IgD-negative memory B cell (primary cell): ENCODE data around the gene PSAP. TPM values are rescaled to one million over a fixed set of nuclear protein-coding genes. Genes with fewer than 3 reads are reported as not detected.
"Not testable (repeated sequence)": the region's sequence is repeated elsewhere in the genome, so short reads cannot be mapped to it uniquely, and the experiment has no call there.

Source experiments
- H3K27ac Mint-ChIP-seq, 3 donors: one replicate each; pipeline ENCODE4 v1.8.0; 2020 to 2022; ENCODE audit warnings: mild to moderate bottlenecking in 3 of 3, mixed read lengths in 3 of 3, moderate library complexity in 1 of 3
- H3K27me3 Mint-ChIP-seq: one replicate; pipeline ENCODE4 v1.8.0; 2021; ENCODE audit warnings: mixed read lengths
- H3K36me3 Mint-ChIP-seq: one replicate; pipeline ENCODE4 v1.8.0; 2020; ENCODE audit warnings: mild to moderate bottlenecking, mixed read lengths
- H3K4me1 Mint-ChIP-seq, 3 donors: one replicate each; pipeline ENCODE4 v1.8.0; 2020 to 2022; ENCODE audit warnings: mixed read lengths in 3 of 3, mild to moderate bottlenecking in 1 of 3
- H3K4me3 Mint-ChIP-seq, 4 donors: one replicate each; pipeline ENCODE4 v1.8.0; 2020 to 2022; ENCODE audit warnings: mild to moderate bottlenecking in 4 of 4, mixed read lengths in 4 of 4, moderate library complexity in 3 of 4
- H3K9me3 Mint-ChIP-seq, 3 donors: one replicate each; pipeline ENCODE4 v1.8.0; 2020 to 2021; ENCODE audit warnings: mixed read lengths in 3 of 3, mild to moderate bottlenecking in 1 of 3
- polyA plus RNA-seq: library from polyadenylated mRNA; unstranded; fragments of 300-500 nt; fragmentation: Illumina TruSeq; gene quantifications from one replicate; pipeline ENCODE4 v1.2.3, GENCODE V29; 2021

The PSAP gene
- polyA plus RNA-seq = 625 TPM

GRCh38 chr10:71850743-71851464 lies at the start of gene PSAP:
PSAP (minus strand) TSS chr10:71851251; CDS start chr10:71851221, 30 bp downstream.
- Mint-ChIP-seq H3K4me1 (peaks cover 44 to 53% (median 50%) of the 10 kb centered on the region in 3 donors), H3K9me3 (no peaks in the 10 kb centered on the region), H3K27ac (peak within 1 kb of the TSS; percentile 83 to 93 (median 85)), H3K36me3 (peaks cover 6% of the 10 kb centered on the region), H3K27me3 (no peaks in the 10 kb centered on the region), H3K4me3 (peak within 1 kb of the TSS; percentile 93 to 99 (median 96))

GRCh38 chr10:71900441-71901180 lies 49.6 kb upstream of the PSAP start:
- Mint-ChIP-seq H3K4me1 (peaks cover 0 to 6% (median 5%) of the 10 kb centered on the region in 3 donors), H3K27ac (no peak overlapping the region), H3K27me3 (no peaks in the 10 kb centered on the region), H3K4me3 (no peak overlapping the region), H3K9me3 (peaks cover 0 to 3% (median 0%) of the 10 kb centered on the region in 3 donors), H3K36me3 (no peaks in the 10 kb centered on the region)

- peaks cover 0 to 6% (median 6%) of the 10 kb centered on the region in 3 donors for H3K4me1 Mint-ChIP-seq
- H3K27me3 Mint-ChIP-seq = no peaks in the 10 kb centered on the region
- H3K36me3 Mint-ChIP-seq = no peaks in the 10 kb centered on the region
- peak overlapping the region in 1 of 3 donors; percentile 32 for H3K27ac Mint-ChIP-seq
- H3K4me3 Mint-ChIP-seq = no peak overlapping the region
- peaks cover 0 to 3% (median 0%) of the 10 kb centered on the region in 3 donors for H3K9me3 Mint-ChIP-seq
Observed at GRCh38 chr10:71899665-71900412, 48.8 kb upstream of the PSAP start.

GRCh38 chr10:71898346-71898745 lies 47.3 kb upstream of the PSAP start:
- not testable (repeated sequence) for H3K4me1 Mint-ChIP-seq, H3K9me3 Mint-ChIP-seq, H3K36me3 Mint-ChIP-seq, H3K4me3 Mint-ChIP-seq, H3K27me3 Mint-ChIP-seq
- H3K27ac Mint-ChIP-seq = peak overlapping the region in 1 of 3 donors; percentile 57

GRCh38 chr10:71893920-71894319 lies 42.9 kb upstream of the PSAP start:
- Mint-ChIP-seq H3K4me3 (no peak overlapping the region), H3K27ac (no peak overlapping the region), H3K36me3 (no peaks in the 10 kb centered on the region)

GRCh38 chr10:71893258-71893815 lies 42.3 kb upstream of the PSAP start:
- H3K9me3 Mint-ChIP-seq = no peaks in the 10 kb centered on the region
- H3K27ac Mint-ChIP-seq = no peak overlapping the region
- no peak overlapping the region for H3K4me3 Mint-ChIP-seq
- peaks cover 12 to 21% (median 14%) of the 10 kb centered on the region in 3 donors for H3K4me1 Mint-ChIP-seq
- H3K36me3 Mint-ChIP-seq = no peaks in the 10 kb centered on the region
- no peaks in the 10 kb centered on the region for H3K27me3 Mint-ChIP-seq

More at GRCh38 chr10:71893920-71894319, 42.9 kb upstream of the PSAP start:
- peaks cover 0 to 3% (median 0%) of the 10 kb centered on the region in 3 donors for H3K9me3 Mint-ChIP-seq
- H3K4me1 Mint-ChIP-seq = peaks cover 7 to 16% (median 9%) of the 10 kb centered on the region in 3 donors
- no peaks in the 10 kb centered on the region for H3K27me3 Mint-ChIP-seq

GRCh38 chr10:71891437-71891836 lies 40.4 kb upstream of the PSAP start:
- H3K27ac Mint-ChIP-seq = no peak overlapping the region
- H3K36me3 Mint-ChIP-seq = no peaks in the 10 kb centered on the region
- no peaks in the 10 kb centered on the region for H3K9me3 Mint-ChIP-seq
- no peaks in the 10 kb centered on the region for H3K27me3 Mint-ChIP-seq
- no peak overlapping the region for H3K4me3 Mint-ChIP-seq
- peaks cover 12 to 21% (median 14%) of the 10 kb centered on the region in 3 donors for H3K4me1 Mint-ChIP-seq

- Mint-ChIP-seq H3K9me3 (no peaks in the 10 kb centered on the region), H3K4me3 (peak overlapping the region; percentile 83 to 94 (median 88)), H3K36me3 (peaks cover 2% of the 10 kb centered on the region), H3K27me3 (no peaks in the 10 kb centered on the region), H3K27ac (peak overlapping the region; percentile 33 to 88 (median 87)), H3K4me1 (peaks cover 14 to 20% (median 18%) of the 10 kb centered on the region in 3 donors)
Observed at GRCh38 chr10:71889388-71889987, 38.4 kb upstream of the PSAP start.

- H3K9me3 Mint-ChIP-seq = no peaks in the 10 kb centered on the region
- H3K4me1 Mint-ChIP-seq = peaks cover 14 to 18% (median 18%) of the 10 kb centered on the region in 3 donors
- peak overlapping the region; percentile 83 to 94 (median 88) for H3K4me3 Mint-ChIP-seq
- H3K36me3 Mint-ChIP-seq = peaks cover 2% of the 10 kb centered on the region
- peak overlapping the region; percentile 33 to 93 (median 88) for H3K27ac Mint-ChIP-seq
- H3K27me3 Mint-ChIP-seq = no peaks in the 10 kb centered on the region
Observed at GRCh38 chr10:71888623-71889387, 37.8 kb upstream of the PSAP start.

- H3K36me3 Mint-ChIP-seq = peaks cover 2% of the 10 kb centered on the region
- H3K9me3 Mint-ChIP-seq = no peaks in the 10 kb centered on the region
- H3K27ac Mint-ChIP-seq = peak overlapping the region; percentile 33 to 93 (median 88)
- no peaks in the 10 kb centered on the region for H3K27me3 Mint-ChIP-seq
- peaks cover 17 to 23% (median 21%) of the 10 kb centered on the region in 3 donors for H3K4me1 Mint-ChIP-seq
- peak overlapping the region; percentile 83 to 94 (median 88) for H3K4me3 Mint-ChIP-seq
Observed at GRCh38 chr10:71888248-71888622, 37.2 kb upstream of the PSAP start.

GRCh38 chr10:71887743-71888142 lies 36.7 kb upstream of the PSAP start:
- H3K9me3 Mint-ChIP-seq = no peaks in the 10 kb centered on the region
- H3K27ac Mint-ChIP-seq = peak overlapping the region in 1 of 3 donors; percentile 23
- H3K27me3 Mint-ChIP-seq = no peaks in the 10 kb centered on the region
- peaks cover 2% of the 10 kb centered on the region for H3K36me3 Mint-ChIP-seq
- peak overlapping the region in 2 of 4 donors; percentile 31 to 92 for H3K4me3 Mint-ChIP-seq
- H3K4me1 Mint-ChIP-seq = peaks cover 20 to 25% (median 22%) of the 10 kb centered on the region in 3 donors

GRCh38 chr10:71882813-71883659 lies 32.0 kb upstream of the PSAP start:
- Mint-ChIP-seq H3K4me3 (peak overlapping the region in 2 of 4 donors; percentile 12 to 20), H3K36me3 (peaks cover 2% of the 10 kb centered on the region), H3K9me3 (no peaks in the 10 kb centered on the region), H3K27me3 (no peaks in the 10 kb centered on the region), H3K4me1 (peaks cover 12 to 20% (median 13%) of the 10 kb centered on the region in 3 donors), H3K27ac (peak overlapping the region; percentile 6 to 34 (median 25))
